ENCODE data around the gene LMOD2.

DNA sequence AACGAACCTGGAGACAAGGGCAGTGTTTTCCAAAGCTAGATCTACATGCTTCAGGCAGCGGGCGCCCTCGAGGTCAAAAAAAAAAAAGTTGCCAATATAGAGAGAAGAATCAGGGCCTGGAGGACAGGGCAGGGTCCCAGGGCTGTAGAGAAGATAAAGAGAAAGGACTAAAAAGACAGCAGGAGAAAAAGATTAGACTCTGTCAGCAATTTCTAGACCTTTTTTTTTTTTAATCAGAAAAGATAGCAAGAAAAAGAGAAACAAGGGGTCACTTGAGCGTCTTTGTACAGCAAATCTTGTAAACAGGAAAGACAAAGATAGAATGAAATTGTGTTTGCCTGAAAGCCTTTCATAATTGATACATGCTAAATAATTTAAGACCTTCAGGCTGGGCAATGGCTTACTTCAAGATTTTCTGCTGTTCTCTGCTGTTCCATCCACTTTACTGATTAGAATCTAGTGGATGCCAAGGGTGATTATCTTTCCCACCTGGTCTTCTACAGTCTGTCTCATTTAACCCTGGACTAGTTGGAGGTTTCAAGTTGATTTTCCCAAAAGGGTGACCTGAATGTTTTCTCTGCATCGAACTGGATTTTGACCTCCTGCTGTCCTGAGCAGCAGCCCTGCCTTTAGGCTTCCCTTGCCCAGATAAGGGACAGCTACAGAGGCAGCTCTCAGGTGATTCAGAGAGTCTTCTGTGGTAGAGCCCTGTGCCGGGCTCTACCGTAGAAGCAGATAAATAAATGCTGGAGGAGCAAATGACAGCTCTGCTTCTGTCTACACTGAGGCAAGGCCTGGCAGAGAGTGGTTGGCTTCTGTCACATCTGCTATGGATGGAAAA lies 5.1 kb downstream of the LMOD2 start:
- no peak for TF ChIP-seq OSR1 (CRISPR knock-in tag; IDR thresholded peaks at IDR 0.05)
- no peak for TF ChIP-seq ARNTL (CRISPR knock-in tag; IDR thresholded peaks at IDR 0.05; ENCODE audit: borderline replicate concordance, low read depth)

All from SK-N-SH treated with all-trans-retinoic acid at 6 μM for 48 hours (cell line).